Vagina (tissue), 2 donors: ENCODE results near the gene ATM. TPM values are rescaled to one million over a fixed set of nuclear protein-coding genes. Genes with fewer than 3 reads are reported as not detected.

Experiments
- DNase-seq, 2 donors: peaks; one replicate each; pipeline ENCODE4 v3.0.0-alpha.2; 2017; ENCODE audit errors: extremely low spot score in 2 of 2
- H3K27ac ChIP-seq: fragments of 200-600 bp; sonication (generic); one replicate; pipeline ENCODE4 v1.5.1; 2019
- H3K27me3 ChIP-seq: fragments of 200-600 bp; sonication (generic); one replicate; pipeline ENCODE4 v1.5.1; 2019
- H3K36me3 ChIP-seq, 2 donors: fragments of 200-600 bp; sonication (generic); one replicate each; pipeline ENCODE4 v1.5.1; 2017 to 2019
- H3K4me1 ChIP-seq: fragments of 200-600 bp; sonication (generic); one replicate; pipeline ENCODE4 v1.5.1; 2019
- H3K4me3 ChIP-seq, 2 donors: fragments of 200-600 bp; sonication (generic); 1 replicate in 1 of 2; 2 replicates in 1 of 2; pipeline ENCODE4 v1.5.1; 2016 to 2019
- H3K9me3 ChIP-seq: fragments of 200-600 bp; sonication (generic); one replicate; pipeline ENCODE4 v1.5.1; 2019
- CTCF ChIP-seq, 3 experiments: fragments of 450-650 bp in 2 of 3; fragments of 200-600 bp in 1 of 3; sonication (generic) in 1 of 3; IDR thresholded peaks; one replicate each; pipeline ENCODE4 v1.5.1; 2017 to 2019; ENCODE audit warnings: antibody characterized with exemption in 3 of 3, mild to moderate bottlenecking in 2 of 3, moderate library complexity in 2 of 3
- POLR2A ChIP-seq, 2 donors: fragments of 450-650 bp; IDR thresholded peaks; one replicate each; pipeline ENCODE4 v1.6.1; 2017; ENCODE audit warnings: antibody characterized with exemption in 2 of 2, mild to moderate bottlenecking in 2 of 2, moderate library complexity in 2 of 2
- POLR2AphosphoS5 ChIP-seq, 2 donors: sonication (generic); formaldehyde crosslinking; IDR thresholded peaks; one replicate each; pipeline ENCODE4 v1.9.0; 2017; ENCODE audit warnings: antibody characterized with exemption in 2 of 2, mild to moderate bottlenecking in 2 of 2, low read depth in 1 of 2; ENCODE audit not compliant: insufficient read depth in 1 of 2
- intact Hi-C: fragments of 100-400 bp; cut with DNase I; formaldehyde crosslinking; loops from one replicate; pipeline ENCODE4 v1.15.1; 2023
- total RNA-seq: library from RNA; depleted of rRNA; stranded (reverse); fragments of >200 nt; gene quantifications from one replicate; pipeline ENCODE4 v1.2.3, GENCODE V29; 2016

The ATM gene
- total RNA-seq, 1 donor from 2014 or later: 59.9 TPM

DNA sequence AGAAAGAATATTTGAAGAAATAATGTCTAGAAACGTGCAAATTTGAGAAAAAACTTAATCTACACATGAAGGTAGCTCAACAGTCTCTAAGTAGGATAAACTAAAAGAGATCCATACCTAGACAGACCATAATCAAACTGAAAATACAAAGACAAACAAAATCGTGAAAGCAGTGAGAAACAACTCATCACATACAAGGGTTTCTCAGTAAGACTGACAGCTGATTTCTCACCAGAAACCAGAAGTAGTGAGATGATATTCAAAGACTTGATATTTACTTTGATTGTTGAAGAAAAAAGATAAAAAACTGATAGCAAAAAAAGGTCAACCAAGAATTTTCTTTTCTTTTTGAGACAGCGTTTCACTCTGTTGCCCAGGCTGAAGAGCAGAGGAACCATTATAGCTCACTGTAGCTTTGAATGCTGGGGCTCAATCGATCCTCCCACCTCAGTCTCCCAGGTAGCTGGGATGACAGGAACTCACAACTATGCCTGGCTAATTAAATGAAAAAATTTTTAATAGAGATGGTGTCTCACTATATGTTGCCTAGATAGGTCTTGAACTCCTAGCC is 17.9 kb upstream of the ATM start:
- peaks cover 0 to 22% of the 10 kb centered on the region in 2 donors for H3K36me3 ChIP-seq
- no peaks in the 10 kb centered on the region for H3K27me3 ChIP-seq
- no peak overlapping the region for H3K4me3 ChIP-seq
- intact Hi-C loops: no loop called here
- TF ChIP-seq CTCF (IDR thresholded peaks at IDR 0.05): no peak
- no peak for TF ChIP-seq POLR2A (IDR thresholded peaks at IDR 0.05)
- no peak for TF ChIP-seq POLR2AphosphoS5 (IDR thresholded peaks at IDR 0.05; ENCODE audit: insufficient read depth in 1 of 2, low read depth in 1 of 2)
- no peaks in the 10 kb centered on the region for H3K9me3 ChIP-seq
- DNase-seq: no peak
- H3K27ac ChIP-seq: no peak overlapping the region
- H3K4me1 ChIP-seq: no peaks in the 10 kb centered on the region

DNA sequence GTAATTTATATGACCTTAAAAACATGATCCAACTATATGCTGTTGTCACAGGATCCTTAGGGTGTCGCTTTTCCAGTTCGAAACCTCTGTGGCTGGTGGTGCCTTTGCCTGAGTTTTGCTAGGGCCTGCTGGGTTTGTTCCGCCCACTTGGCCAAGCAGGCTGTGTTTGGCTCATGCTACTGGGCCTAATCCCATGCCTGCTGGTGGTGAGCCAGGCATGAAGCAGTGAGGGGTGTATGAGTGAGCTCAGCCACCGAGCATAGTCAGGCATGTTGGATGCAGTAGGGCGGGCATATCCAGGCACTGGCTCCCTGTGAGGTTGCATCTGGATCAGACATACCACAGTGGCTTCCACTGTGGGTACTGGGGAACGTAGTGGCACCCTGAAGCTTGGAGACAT is 16.7 kb upstream of the ATM start:
- Histone ChIP-seq H3K9me3 (no peaks in the 10 kb centered on the region), H3K27me3 (no peaks in the 10 kb centered on the region), H3K36me3 (peaks cover 0 to 26% of the 10 kb centered on the region in 2 donors), H3K27ac (no peak overlapping the region), H3K4me1 (no peaks in the 10 kb centered on the region), H3K4me3 (no peak overlapping the region)
- DNase-seq: no peak
- TF ChIP-seq POLR2AphosphoS5 (IDR thresholded peaks at IDR 0.05; ENCODE audit: insufficient read depth in 1 of 2, low read depth in 1 of 2): no peak
- no peak for TF ChIP-seq POLR2A (IDR thresholded peaks at IDR 0.05)
- TF ChIP-seq CTCF (IDR thresholded peaks at IDR 0.05): no peak
- intact Hi-C loops: no loop called here

- intact Hi-C loops: no loop called here
- Histone ChIP-seq H3K4me3 (no peak overlapping the region), H3K36me3 (peaks cover 0 to 26% of the 10 kb centered on the region in 2 donors), H3K9me3 (no peaks in the 10 kb centered on the region), H3K27ac (no peak overlapping the region), H3K4me1 (no peaks in the 10 kb centered on the region), H3K27me3 (no peaks in the 10 kb centered on the region)
- DNase-seq: no peak
- TF ChIP-seq POLR2A (IDR thresholded peaks at IDR 0.05) (no peak), CTCF (IDR thresholded peaks at IDR 0.05) (no peak), POLR2AphosphoS5 (IDR thresholded peaks at IDR 0.05; ENCODE audit: insufficient read depth in 1 of 2, low read depth in 1 of 2) (no peak)
These were observed 15.7 kb upstream of the ATM start for GRCh38 chr11:108206969-108207682.

GRCh38 chr11:108207683-108208060 is 15.2 kb upstream of the ATM start:
- Histone ChIP-seq H3K36me3 (peaks cover 0 to 27% of the 10 kb centered on the region in 2 donors), H3K9me3 (no peaks in the 10 kb centered on the region), H3K27ac (no peak overlapping the region), H3K4me1 (no peaks in the 10 kb centered on the region), H3K27me3 (no peaks in the 10 kb centered on the region), H3K4me3 (no peak overlapping the region)
- intact Hi-C loops: no loop called here
- TF ChIP-seq POLR2A (IDR thresholded peaks at IDR 0.05) (no peak), POLR2AphosphoS5 (IDR thresholded peaks at IDR 0.05; ENCODE audit: insufficient read depth in 1 of 2, low read depth in 1 of 2) (no peak), CTCF (IDR thresholded peaks at IDR 0.05) (no peak)
- no peak for DNase-seq

DNA sequence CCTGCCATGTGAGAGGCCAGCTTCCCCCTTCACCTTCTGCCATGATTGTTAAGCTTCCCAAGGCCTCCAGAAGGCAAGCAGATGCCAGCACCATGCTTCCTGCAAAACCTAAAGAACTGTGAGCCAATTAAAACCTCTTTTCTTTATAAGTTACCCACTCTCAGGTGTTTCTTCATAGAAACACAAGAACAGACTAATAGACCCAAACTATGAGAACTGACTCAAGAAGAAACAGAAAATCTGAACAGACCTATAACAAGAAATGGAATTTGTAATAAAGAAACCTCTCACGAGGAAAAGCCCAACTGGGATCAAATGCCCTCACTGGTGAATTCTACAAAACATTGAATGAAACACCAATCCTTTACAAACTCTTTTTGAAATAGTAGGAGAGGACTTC is 12.4 kb upstream of the ATM start:
- H3K4me1 ChIP-seq: no peaks in the 10 kb centered on the region
- H3K27ac ChIP-seq: no peak overlapping the region
- H3K9me3 ChIP-seq: no peaks in the 10 kb centered on the region
- H3K27me3 ChIP-seq: no peaks in the 10 kb centered on the region
- TF ChIP-seq CTCF (IDR thresholded peaks at IDR 0.05) (no peak), POLR2AphosphoS5 (IDR thresholded peaks at IDR 0.05; ENCODE audit: insufficient read depth in 1 of 2, low read depth in 1 of 2) (no peak), POLR2A (IDR thresholded peaks at IDR 0.05) (no peak)
- H3K36me3 ChIP-seq: peaks cover 0 to 24% of the 10 kb centered on the region in 2 donors
- intact Hi-C loops: no loop called here
- no peak for DNase-seq
- H3K4me3 ChIP-seq: no peak overlapping the region
